Measurements from ENCODE around the gene EREG. TPM values are rescaled to one million over a fixed set of nuclear protein-coding genes. Genes with fewer than 3 reads are reported as not detected.
A peak's percentile ranks its signal among the peaks of the same experiment; 100 is the strongest.
"Not testable (repeated sequence)": the region's sequence is repeated elsewhere in the genome, so short reads cannot be mapped to it uniquely, and the experiment has no call there.

EREG gene
- total RNA-seq, 6 experiments from 2014 or later, result 28.8 to 38.0 (median 32.7) TPM

DNA sequence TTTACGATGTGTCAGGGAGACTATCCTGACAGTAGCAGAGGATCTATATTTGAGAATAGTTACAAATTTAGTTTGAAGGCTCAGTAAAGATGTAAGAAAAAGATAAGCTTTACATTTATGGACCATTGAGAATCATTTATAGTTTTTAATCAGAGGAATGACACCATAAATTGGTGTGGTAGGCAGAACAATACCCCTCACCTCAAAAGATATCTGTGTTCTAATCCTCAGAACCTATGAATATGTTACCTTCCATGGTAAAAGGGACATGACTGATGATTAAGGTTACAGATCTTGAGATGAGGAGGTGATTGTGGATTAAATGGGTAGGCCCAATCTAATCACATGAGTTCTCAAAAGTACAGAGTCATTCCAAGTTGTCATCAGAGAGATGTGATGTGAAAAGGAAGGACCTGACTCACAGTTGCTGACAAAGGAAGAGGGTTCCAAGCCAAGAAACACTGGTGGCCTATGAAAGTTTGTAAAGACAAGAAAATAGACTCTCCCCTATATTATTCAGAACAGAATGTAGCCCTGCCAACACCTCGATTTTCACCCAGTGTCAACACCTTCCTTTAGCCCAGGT lies 27.0 kb downstream of the EREG start:
- TF ChIP-seq, protein P1, sequence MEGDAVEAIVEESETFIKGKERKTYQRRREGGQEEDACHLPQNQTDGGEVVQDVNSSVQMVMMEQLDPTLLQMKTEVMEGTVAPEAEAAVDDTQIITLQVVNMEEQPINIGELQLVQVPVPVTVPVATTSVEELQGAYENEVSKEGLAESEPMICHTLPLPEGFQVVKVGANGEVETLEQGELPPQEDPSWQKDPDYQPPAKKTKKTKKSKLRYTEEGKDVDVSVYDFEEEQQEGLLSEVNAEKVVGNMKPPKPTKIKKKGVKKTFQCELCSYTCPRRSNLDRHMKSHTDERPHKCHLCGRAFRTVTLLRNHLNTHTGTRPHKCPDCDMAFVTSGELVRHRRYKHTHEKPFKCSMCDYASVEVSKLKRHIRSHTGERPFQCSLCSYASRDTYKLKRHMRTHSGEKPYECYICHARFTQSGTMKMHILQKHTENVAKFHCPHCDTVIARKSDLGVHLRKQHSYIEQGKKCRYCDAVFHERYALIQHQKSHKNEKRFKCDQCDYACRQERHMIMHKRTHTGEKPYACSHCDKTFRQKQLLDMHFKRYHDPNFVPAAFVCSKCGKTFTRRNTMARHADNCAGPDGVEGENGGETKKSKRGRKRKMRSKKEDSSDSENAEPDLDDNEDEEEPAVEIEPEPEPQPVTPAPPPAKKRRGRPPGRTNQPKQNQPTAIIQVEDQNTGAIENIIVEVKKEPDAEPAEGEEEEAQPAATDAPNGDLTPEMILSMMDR (IDR thresholded peaks at IDR 0.05), result no peak
- Mint-ChIP-seq H3K4me3 (no peak overlapping the region), H3K36me3 (ENCODE audit: low read depth) (peaks cover 15% of the 10 kb centered on the region), H3K27me3 (ENCODE audit: insufficient read depth) (no peaks in the 10 kb centered on the region), H3K9me3 (no peaks in the 10 kb centered on the region), H3K4me1 (ENCODE audit: low read depth) (peaks cover 47% of the 10 kb centered on the region), H3K27ac (no peak overlapping the region)
- DNase-seq, result no peak

DNA sequence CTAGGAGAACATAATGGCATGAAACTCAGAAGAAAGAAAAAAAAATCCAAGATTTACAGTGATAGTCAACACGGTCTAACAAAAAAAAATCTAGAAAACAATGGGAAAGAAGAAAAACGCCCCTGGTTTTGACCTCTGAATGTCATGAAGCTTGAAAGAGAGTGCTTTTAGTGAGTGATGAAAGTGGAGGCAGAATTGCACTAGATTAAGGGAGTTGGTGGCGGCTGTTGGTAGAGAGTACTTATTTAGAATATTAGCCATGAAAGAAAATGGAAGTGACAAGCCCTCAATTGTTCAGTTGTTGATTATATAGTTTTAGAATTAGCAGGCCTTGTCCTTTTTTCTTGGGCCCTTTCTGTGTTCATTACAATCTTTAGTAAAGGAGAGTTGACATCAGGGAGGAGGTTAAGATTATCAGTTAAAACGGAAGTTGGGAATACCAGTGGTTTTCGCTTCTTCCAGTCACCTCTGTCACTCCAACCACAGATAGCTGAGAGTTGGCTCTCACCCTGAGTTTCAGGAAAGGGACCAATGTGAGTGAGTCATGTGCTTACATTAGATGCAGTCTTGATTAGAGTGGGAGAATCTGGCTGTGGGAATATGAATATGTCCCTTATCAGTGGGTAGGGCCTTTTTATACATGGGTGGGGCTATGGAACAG lies 29.7 kb downstream of the EREG start:
- TF ChIP-seq, protein P1 (IDR thresholded peaks at IDR 0.05), result no peak
- Mint-ChIP-seq H3K9me3 (no peaks in the 10 kb centered on the region; the same call in 1 of the 2 replicates), H3K4me3 (no peak overlapping the region), H3K36me3 (ENCODE audit: low read depth) (0 out of 2 replicates have a peak, but pooled peaks cover 5% of the 10 kb centered on the region), H3K4me1 (ENCODE audit: low read depth) (peaks cover 58% of the 10 kb centered on the region), H3K27me3 (ENCODE audit: insufficient read depth) (peaks cover 1% of the 10 kb centered on the region), H3K27ac (peak overlapping the region; percentile 38)
- peak; percentile 79 for DNase-seq

DNA sequence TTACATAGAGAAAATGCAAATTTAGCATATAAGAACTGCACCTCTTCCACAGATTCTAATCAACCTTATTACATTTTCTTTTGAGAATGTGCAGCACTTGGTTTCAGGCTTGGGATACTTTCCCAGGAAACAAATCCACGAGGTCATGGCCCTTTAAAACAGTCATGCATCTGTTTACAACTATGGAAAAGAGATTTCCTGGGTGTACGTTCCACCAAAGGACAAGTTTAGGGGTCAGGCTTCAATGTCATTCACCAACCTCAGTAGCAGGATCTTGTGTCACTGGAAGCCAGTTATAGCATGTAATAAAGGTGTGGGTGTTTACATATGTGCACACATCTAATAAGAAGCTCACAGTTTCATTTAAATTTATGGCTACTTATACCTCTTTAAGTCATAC lies 30.7 kb downstream of the EREG start:
- Mint-ChIP-seq H3K4me1 (ENCODE audit: low read depth) (peaks cover 58% of the 10 kb centered on the region), H3K4me3 (no peak overlapping the region), H3K27ac (no peak overlapping the region), H3K27me3 (ENCODE audit: insufficient read depth) (peaks cover 2% of the 10 kb centered on the region), H3K9me3 (no peaks in the 10 kb centered on the region; the same call in 1 of the 2 replicates), H3K36me3 (ENCODE audit: low read depth) (no peaks in the 10 kb centered on the region)
- peak; percentile 16 for DNase-seq
- TF ChIP-seq, protein P1 (IDR thresholded peaks at IDR 0.05), result no peak

DNA sequence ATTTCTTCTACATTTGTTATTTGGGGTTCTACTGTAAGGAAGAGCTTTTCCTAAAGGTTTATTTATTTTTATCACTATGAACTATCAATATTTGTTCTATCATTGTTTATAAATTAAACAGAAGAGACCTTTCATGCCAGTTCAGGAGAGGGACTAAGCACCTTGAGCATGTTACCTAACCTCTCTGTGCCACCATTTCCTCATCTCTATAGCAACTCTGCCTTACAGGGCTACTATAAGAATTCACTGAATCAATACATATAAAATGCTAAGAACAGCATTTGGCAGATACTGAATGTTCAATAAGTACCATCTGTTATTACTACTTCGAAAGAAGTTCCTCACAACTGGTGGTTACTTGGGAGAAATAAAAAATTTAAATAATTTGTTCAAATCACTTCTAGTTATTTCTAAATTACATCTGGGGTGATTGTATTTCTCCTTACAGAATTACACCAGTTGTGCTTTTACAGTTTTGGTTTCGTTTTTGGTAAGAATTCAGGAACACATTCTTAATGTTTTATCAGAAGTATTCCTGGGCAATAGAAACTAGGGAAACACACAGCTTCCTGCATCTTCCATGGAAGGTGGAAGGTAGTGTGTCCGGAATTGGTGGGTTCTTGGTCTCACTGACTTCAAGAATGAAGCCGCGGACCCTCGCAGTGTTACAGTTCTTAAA lies 32.9 kb downstream of the EREG start:
- Mint-ChIP-seq H3K9me3 (no peaks in the 10 kb centered on the region; the same call in 1 of the 2 replicates), H3K27me3 (ENCODE audit: insufficient read depth) (peaks cover 2% of the 10 kb centered on the region), H3K4me3 (peak overlapping the region; percentile 27; the same call in 1 of the 2 replicates), H3K36me3 (ENCODE audit: low read depth) (no peaks in the 10 kb centered on the region), H3K27ac (peak overlapping the region; percentile 7; the same call in 1 of the 2 replicates), H3K4me1 (ENCODE audit: low read depth) (peaks cover 38% of the 10 kb centered on the region)
- TF ChIP-seq, protein P1 (IDR thresholded peaks at IDR 0.05), result no peak
- DNase-seq, result no peak

DNA sequence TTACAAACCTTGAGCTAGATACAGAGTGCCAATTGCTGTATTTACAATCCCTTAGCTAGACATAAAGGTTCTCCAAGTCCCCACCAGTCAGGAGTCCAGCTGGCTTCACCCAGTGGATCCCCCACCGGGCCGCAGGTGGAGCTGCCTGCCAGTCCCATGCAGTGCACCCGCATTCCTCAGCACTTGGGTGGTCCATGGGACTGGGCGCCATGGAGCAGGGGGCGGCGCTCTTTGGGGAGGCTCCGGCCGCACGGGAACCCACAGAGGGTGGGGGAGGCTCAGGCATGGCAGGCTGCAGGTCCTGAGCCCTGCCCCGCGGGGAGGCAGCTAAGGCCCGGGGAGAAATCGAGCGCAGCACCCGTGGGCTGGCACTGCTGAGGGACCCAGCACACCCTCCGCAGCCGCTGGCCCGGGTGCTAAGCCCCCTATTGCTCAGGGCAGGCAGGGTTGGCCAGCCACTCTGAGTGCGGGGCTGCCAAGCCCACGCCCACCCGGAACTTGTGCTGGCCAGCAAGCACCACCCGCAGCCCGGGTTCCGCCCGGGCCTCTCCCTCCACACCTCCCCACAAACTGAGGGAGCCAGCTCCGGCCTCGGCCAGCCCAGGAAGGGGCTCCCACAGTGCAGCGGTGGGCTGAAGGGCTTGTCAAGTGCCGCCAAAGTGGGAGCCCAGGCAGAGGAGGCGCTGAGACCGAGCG lies 34.1 kb downstream of the EREG start:
- H3K9me3 Mint-ChIP-seq; H3K27me3 Mint-ChIP-seq (ENCODE audit: insufficient read depth); H3K27ac Mint-ChIP-seq; H3K4me3 Mint-ChIP-seq; DNase-seq; H3K36me3 Mint-ChIP-seq (ENCODE audit: low read depth): not testable (repeated sequence)
- peaks cover 27% of the 10 kb centered on the region for H3K4me1 Mint-ChIP-seq (ENCODE audit: low read depth)
